GM12878 (cell line): ENCODE results near the gene TOX2. TPM values are rescaled to one million over a fixed set of nuclear protein-coding genes. Genes with fewer than 3 reads are reported as not detected.

Experiments
- ATAC-seq: fragments of 200-7000 bp; cut with Tn5 transposase; 3 replicates; pipeline ENCODE4 v1.9.1; 2020; ENCODE audit warnings: mild to moderate bottlenecking, moderate library complexity
- BruUV-seq: library from RNA; stranded (reverse); fragments of 400-500 nt; replicated peaks from 2 replicates; lab custom pipeline; 2021; lab: Mats Ljungman, UMichigan
- CTCF ChIA-PET: fragments of 300-600 bp; sonication (Branson Sonifier 250); formaldehyde crosslinking; extraction: SDS; loops from one replicate; lab custom pipeline; 2021; ENCODE audit warnings: inconsistent platforms; lab: Yijun Ruan, JAX
- POLR2A ChIA-PET: fragments of 350-600 bp; formaldehyde crosslinking; extraction: SDS; loops from one replicate; lab custom pipeline; 2021; ENCODE audit warnings: inconsistent platforms; lab: Charles Lee
- RAD21 ChIA-PET: fragments of 300-600 bp; sonication (Branson Sonifier 250); formaldehyde crosslinking; loops from one replicate; lab custom pipeline; 2023; ENCODE audit warnings: antibody characterized with exemption; ENCODE audit not compliant: unreplicated experiment; lab: Charles Lee
- SMC1A ChIA-PET: fragments of 300-600 bp; sonication (Branson Sonifier 250); formaldehyde crosslinking; loops from one replicate; lab custom pipeline; 2023; ENCODE audit not compliant: unreplicated experiment, uncharacterized antibody; lab: Charles Lee
- DNase-seq: peaks from one replicate; pipeline ENCODE4 v3.0.0-alpha.2; 2011; ENCODE audit warnings: low read depth, low spot score
- FAIRE-seq: peaks from 3 replicates; lab custom pipeline; 2011; peaks lifted over from hg19 to GRCh38; lab: Jason Lieb, UNC
- H2AFZ ChIP-seq: 2 replicates; pipeline ENCODE4 v1.6.0; 2011; ENCODE audit warnings: low read depth, low read length, control low read depth; ENCODE audit not compliant: control insufficient read depth
- H3K27ac ChIP-seq: 2 replicates; pipeline ENCODE4 v1.5.1; 2011; ENCODE audit warnings: control low read depth; ENCODE audit not compliant: control insufficient read depth, insufficient read depth
- H3K27me3 ChIP-seq, 2 experiments: replicated peaks in 1 of 2; 2 replicates each; pipeline versions ENCODE4 v1.6.0 to v1.6.1; 2011; ENCODE audit warnings: low read length in 1 of 2; ENCODE audit not compliant: control insufficient read depth in 2 of 2, insufficient read depth in 2 of 2
- H3K36me3 ChIP-seq, 2 experiments: 2 replicates each; pipeline ENCODE4 v1.5.1; 2011; ENCODE audit warnings: low read length in 1 of 2; ENCODE audit not compliant: control insufficient read depth in 2 of 2, insufficient read depth in 2 of 2
- H3K4me1 ChIP-seq: 2 replicates; pipeline ENCODE4 v1.6.1; 2011; ENCODE audit warnings: mild to moderate bottlenecking, low read length, moderate library complexity, mixed read lengths; ENCODE audit not compliant: control insufficient read depth, insufficient read depth
- H3K4me2 ChIP-seq: 2 replicates; pipeline ENCODE4 v1.6.0; 2011; ENCODE audit warnings: control low read depth; ENCODE audit not compliant: control insufficient read depth, insufficient read depth
- H3K4me3 ChIP-seq: fragments of 200-600 bp; sonication (generic); 2 replicates; pipeline ENCODE4 v1.5.1; 2016
- H3K79me2 ChIP-seq: 2 replicates; pipeline ENCODE4 v1.6.0; 2011; ENCODE audit warnings: low read length; ENCODE audit not compliant: control insufficient read depth, insufficient read depth
- H3K9ac ChIP-seq: 2 replicates; pipeline ENCODE4 v1.8.0; 2011; ENCODE audit warnings: low read length, control low read depth, mixed read lengths; ENCODE audit not compliant: control insufficient read depth, insufficient read depth
- H3K9me3 ChIP-seq: replicated peaks from 3 replicates; pipeline ENCODE4 v1.5.1; 2011; ENCODE audit warnings: mild to moderate bottlenecking, low read length; ENCODE audit not compliant: control insufficient read depth, insufficient read depth
- H4K20me1 ChIP-seq: 2 replicates; pipeline ENCODE4 v1.6.0; 2011; ENCODE audit not compliant: control insufficient read depth, insufficient read depth
- CHD1 ChIP-seq: IDR thresholded peaks from 2 replicates; pipeline ENCODE4 v1.6.1; 2012; ENCODE audit warnings: low read depth, low read length, improper control_type of control experiment
- CREM ChIP-seq: IDR thresholded peaks from 2 replicates; pipeline ENCODE4 v1.6.1; 2014; ENCODE audit warnings: antibody characterized with exemption, low read depth
- EGR1 ChIP-seq, 2 experiments: IDR thresholded peaks; 1 replicate in 1 of 2; 2 replicates in 1 of 2; pipeline ENCODE4 v1.6.1; 2011 to 2012; ENCODE audit warnings: low read depth in 2 of 2, low read length in 2 of 2, borderline replicate concordance in 1 of 2, mild to moderate bottlenecking in 1 of 2, moderate library complexity in 1 of 2
- ESRRA ChIP-seq: IDR thresholded peaks from 2 replicates; pipeline ENCODE4 v1.6.1; 2012; ENCODE audit warnings: mild to moderate bottlenecking, low read length, improper control_type of control experiment
- HDAC6 ChIP-seq: fragments of 200-600 bp; sonication (generic); IDR thresholded peaks from one replicate; pipeline ENCODE4 v1.8.0; 2017; ENCODE audit warnings: antibody characterized with exemption; ENCODE audit not compliant: unreplicated experiment
- MEF2B ChIP-seq: fragments of 450-650 bp; IDR thresholded peaks from 2 replicates; pipeline ENCODE4 v1.6.1; 2018; ENCODE audit warnings: mild to moderate bottlenecking, moderate library complexity; ENCODE audit not compliant: partially characterized antibody, poor library complexity, severe bottlenecking
- RAD51 ChIP-seq: fragments of 450-650 bp; IDR thresholded peaks from 2 replicates; pipeline ENCODE4 v1.6.1; 2016; ENCODE audit warnings: moderate library complexity, mild to moderate bottlenecking, inconsistent platforms
- RELA ChIP-seq: fragments of 450-650 bp; IDR thresholded peaks from 2 replicates; pipeline ENCODE4 v1.8.0; 2014; ENCODE audit warnings: borderline replicate concordance; ENCODE audit not compliant: partially characterized antibody
- SMAD5 ChIP-seq: IDR thresholded peaks from 2 replicates; pipeline ENCODE4 v1.6.1; 2016; ENCODE audit warnings: antibody characterized with exemption, low read depth
- STAT3 ChIP-seq: IDR thresholded peaks from 2 replicates; pipeline ENCODE4 v1.6.1; 2011; ENCODE audit warnings: low read depth, low read length, improper control_type of control experiment
- WRNIP1 ChIP-seq: IDR thresholded peaks from 2 replicates; pipeline ENCODE4 v1.6.1; 2011; ENCODE audit warnings: low read depth, low read length, improper control_type of control experiment, borderline replicate concordance
- ZBED1 ChIP-seq: IDR thresholded peaks from 2 replicates; pipeline ENCODE4 v1.6.1; 2016; ENCODE audit warnings: borderline replicate concordance
- WGBS: methylation state at CpG from one replicate; pipeline ENCODE4 v1.1.6; 2016; ENCODE audit warnings: low lambda C conversion rate; ENCODE audit not compliant: insufficient replicate concordance, insufficient coverage; ENCODE audit errors: missing lambda C conversion rate; 5-methylcytosine and 5-hydroxymethylcytosine counted together
- in situ Hi-C: fragments of 300-500 bp; cut with MboI; formaldehyde crosslinking; loops from 9 replicates; pipeline ENCODE4 v1.14.3; 2018; ENCODE audit warnings: mixed read lengths
- intact Hi-C: fragments of 100-400 bp; cut with micrococcal nuclease; formaldehyde crosslinking; loops from one replicate; pipeline ENCODE4 v1.14.2; 2022; ENCODE audit not compliant: unreplicated experiment
- polyA plus RNA-seq, 11 experiments: library from polyadenylated mRNA; depleted of rRNA in 4 of 11; unstranded in 6 of 11; stranded (reverse) in 5 of 11; fragments of >200 nt; fragmentation: Nextera tagmentation in 4 of 11; fragmentation: Illumina TruSeq in 1 of 11; extraction: Ambion mirVana in 4 of 11; extraction: Trizol in 1 of 11; gene quantifications; 1 replicate in 1 of 11; 2 replicates in 10 of 11; pipeline versions ENCODE4 v1.2.1 to v1.2.3, GENCODE V29; 2011 to 2016; ENCODE audit warnings: inconsistent platforms in 2 of 11, missing spikeins in 2 of 11, low read depth in 1 of 11
- total RNA-seq, 4 experiments: library from RNA; depleted of rRNA in 3 of 4; stranded (reverse); fragments of >200 nt in 3 of 4; fragmentation: Illumina TruSeq in 1 of 4; extraction: Trizol in 1 of 4; gene quantifications; 2 replicates each; pipeline versions ENCODE4 v1.2.1 to v1.2.3, GENCODE V29; 2013 to 2021
- TF ChIP-seq, protein P1 (sequence below): fragments of 450-650 bp; IDR thresholded peaks from 2 replicates; pipeline ENCODE4 v1.6.1; 2017; ENCODE audit warnings: mild to moderate bottlenecking
- TF ChIP-seq, protein P2 (sequence below): IDR thresholded peaks from 2 replicates; pipeline ENCODE4 v1.6.1; 2012; ENCODE audit warnings: low read depth, low read length, improper control_type of control experiment
- TF ChIP-seq, protein P3 (sequence below): fragments of 450-650 bp; IDR thresholded peaks from 2 replicates; pipeline ENCODE4 v1.6.1; 2017; ENCODE audit warnings: antibody characterized with exemption, mild to moderate bottlenecking, moderate library complexity
- TF ChIP-seq, protein P4 (sequence below): IDR thresholded peaks from 2 replicates; pipeline ENCODE4 v1.6.1; 2012; ENCODE audit warnings: low read length, inconsistent platforms

The TOX2 gene
- total and polyA plus RNA-seq, 10 of the 15 experiments (the other 5 are each of a cell fraction or from before 2014, with no cell fraction given), result 2.6 to 40.5 (median 7.9) TPM

DNA sequence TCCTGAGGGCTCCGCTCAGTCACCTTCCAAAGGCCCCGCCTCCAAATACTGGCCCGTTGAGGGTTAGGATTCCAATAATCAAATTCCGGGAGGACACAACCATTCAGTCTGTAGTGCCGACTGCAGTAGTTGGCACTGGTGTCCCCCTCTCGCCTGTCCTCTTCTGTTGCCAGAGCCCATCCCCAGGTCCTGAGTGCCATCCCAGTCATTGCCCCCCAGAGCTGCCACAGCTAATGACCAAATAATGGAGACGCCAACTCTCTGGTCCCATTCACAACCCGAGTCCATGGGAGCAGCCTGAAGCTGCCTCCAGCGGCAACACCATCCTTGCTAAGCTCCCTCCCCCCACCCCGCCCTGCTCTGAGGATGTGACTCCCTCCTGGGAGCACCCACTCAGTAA is 156.4 kb downstream of the TOX2 start:
- Histone ChIP-seq H3K27ac (no peak overlapping the region), H3K9ac (no peak overlapping the region), H3K27me3 (no peaks in the 10 kb centered on the region), H3K4me1 (peaks cover 18% of the 10 kb centered on the region), H3K9me3 (no peaks in the 10 kb centered on the region)
- FAIRE-seq (no peak), DNase-seq (no peak)
- ChIA-PET SMC1A (interaction anchor here (0.9 to 9.8 kb wide), 4 partner anchors 14 to 321 kb away, joined by 3 to 67 read pairs (median 9); no protein-coding TSS in a partner anchor), CTCF (interaction anchor here (1.1 to 16.0 kb wide), 2 partner anchors 94 to 321 kb away, joined by 3 to 223 read pairs; no protein-coding TSS in a partner anchor)
- WGBS, result 92% methylated on average over 9 of the region's 10 CpGs
- TF ChIP-seq, protein P1, sequence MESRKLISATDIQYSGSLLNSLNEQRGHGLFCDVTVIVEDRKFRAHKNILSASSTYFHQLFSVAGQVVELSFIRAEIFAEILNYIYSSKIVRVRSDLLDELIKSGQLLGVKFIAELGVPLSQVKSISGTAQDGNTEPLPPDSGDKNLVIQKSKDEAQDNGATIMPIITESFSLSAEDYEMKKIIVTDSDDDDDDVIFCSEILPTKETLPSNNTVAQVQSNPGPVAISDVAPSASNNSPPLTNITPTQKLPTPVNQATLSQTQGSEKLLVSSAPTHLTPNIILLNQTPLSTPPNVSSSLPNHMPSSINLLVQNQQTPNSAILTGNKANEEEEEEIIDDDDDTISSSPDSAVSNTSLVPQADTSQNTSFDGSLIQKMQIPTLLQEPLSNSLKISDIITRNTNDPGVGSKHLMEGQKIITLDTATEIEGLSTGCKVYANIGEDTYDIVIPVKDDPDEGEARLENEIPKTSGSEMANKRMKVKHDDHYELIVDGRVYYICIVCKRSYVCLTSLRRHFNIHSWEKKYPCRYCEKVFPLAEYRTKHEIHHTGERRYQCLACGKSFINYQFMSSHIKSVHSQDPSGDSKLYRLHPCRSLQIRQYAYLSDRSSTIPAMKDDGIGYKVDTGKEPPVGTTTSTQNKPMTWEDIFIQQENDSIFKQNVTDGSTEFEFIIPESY, result no peak
- no peak for TF ChIP-seq EGR1 (IDR thresholded peaks at IDR 0.05; ENCODE audit: borderline replicate concordance in 1 of 2, low read depth in 2 of 2, low read length in 2 of 2)
- TF ChIP-seq ZBED1, result no peak
- TF ChIP-seq ESRRA, result no peak
- TF ChIP-seq, protein P2, sequence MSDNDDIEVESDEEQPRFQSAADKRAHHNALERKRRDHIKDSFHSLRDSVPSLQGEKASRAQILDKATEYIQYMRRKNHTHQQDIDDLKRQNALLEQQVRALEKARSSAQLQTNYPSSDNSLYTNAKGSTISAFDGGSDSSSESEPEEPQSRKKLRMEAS, result no peak
- TF ChIP-seq, protein P3, sequence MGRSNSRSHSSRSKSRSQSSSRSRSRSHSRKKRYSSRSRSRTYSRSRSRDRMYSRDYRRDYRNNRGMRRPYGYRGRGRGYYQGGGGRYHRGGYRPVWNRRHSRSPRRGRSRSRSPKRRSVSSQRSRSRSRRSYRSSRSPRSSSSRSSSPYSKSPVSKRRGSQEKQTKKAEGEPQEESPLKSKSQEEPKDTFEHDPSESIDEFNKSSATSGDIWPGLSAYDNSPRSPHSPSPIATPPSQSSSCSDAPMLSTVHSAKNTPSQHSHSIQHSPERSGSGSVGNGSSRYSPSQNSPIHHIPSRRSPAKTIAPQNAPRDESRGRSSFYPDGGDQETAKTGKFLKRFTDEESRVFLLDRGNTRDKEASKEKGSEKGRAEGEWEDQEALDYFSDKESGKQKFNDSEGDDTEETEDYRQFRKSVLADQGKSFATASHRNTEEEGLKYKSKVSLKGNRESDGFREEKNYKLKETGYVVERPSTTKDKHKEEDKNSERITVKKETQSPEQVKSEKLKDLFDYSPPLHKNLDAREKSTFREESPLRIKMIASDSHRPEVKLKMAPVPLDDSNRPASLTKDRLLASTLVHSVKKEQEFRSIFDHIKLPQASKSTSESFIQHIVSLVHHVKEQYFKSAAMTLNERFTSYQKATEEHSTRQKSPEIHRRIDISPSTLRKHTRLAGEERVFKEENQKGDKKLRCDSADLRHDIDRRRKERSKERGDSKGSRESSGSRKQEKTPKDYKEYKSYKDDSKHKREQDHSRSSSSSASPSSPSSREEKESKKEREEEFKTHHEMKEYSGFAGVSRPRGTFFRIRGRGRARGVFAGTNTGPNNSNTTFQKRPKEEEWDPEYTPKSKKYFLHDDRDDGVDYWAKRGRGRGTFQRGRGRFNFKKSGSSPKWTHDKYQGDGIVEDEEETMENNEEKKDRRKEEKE, result no peak
- TF ChIP-seq, protein P4, sequence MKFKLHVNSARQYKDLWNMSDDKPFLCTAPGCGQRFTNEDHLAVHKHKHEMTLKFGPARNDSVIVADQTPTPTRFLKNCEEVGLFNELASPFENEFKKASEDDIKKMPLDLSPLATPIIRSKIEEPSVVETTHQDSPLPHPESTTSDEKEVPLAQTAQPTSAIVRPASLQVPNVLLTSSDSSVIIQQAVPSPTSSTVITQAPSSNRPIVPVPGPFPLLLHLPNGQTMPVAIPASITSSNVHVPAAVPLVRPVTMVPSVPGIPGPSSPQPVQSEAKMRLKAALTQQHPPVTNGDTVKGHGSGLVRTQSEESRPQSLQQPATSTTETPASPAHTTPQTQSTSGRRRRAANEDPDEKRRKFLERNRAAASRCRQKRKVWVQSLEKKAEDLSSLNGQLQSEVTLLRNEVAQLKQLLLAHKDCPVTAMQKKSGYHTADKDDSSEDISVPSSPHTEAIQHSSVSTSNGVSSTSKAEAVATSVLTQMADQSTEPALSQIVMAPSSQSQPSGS, result no peak
- no peak for TF ChIP-seq STAT3
- TF ChIP-seq MEF2B, result no peak
- TF ChIP-seq CHD1, result no peak
- TF ChIP-seq HDAC6, result no peak
- no peak for TF ChIP-seq WRNIP1
- no peak for TF ChIP-seq RELA
- no peak for TF ChIP-seq SMAD5
- no peak for TF ChIP-seq CREM
- TF ChIP-seq RAD51, result no peak
- TF ChIP-seq, all 136 proteins: peak for 0
- POLR2A ChIA-PET, result interaction anchor here (1.0 kb wide), 1 partner anchor 203 kb away, joined by 5 read pairs; no protein-coding TSS in a partner anchor
- no TSS peak for BruUV-seq
- Histone ChIP-seq H4K20me1 (no peaks in the 10 kb centered on the region), H3K36me3 (no peaks in the 10 kb centered on the region; a peak in 1 of 4 replicates), H2AFZ (no peak overlapping the region), H3K4me3 (no peak overlapping the region), H3K79me2 (no peaks in the 10 kb centered on the region), H3K4me2 (no peak overlapping the region)
- RAD21 ChIA-PET, result interaction anchor here (1.1 to 2.2 kb wide), 5 partner anchors 9 to 334 kb away, joined by 3 to 18 read pairs (median 8); no protein-coding TSS in a partner anchor
- intact Hi-C loops (no loop called here), in situ Hi-C loops (no loop called here)
- ATAC-seq, result no peak
